Tibial nerve (tissue), 3 donors: ENCODE measurements around the gene HPGDS.
"Not testable (repeated sequence)": the region's sequence is repeated elsewhere in the genome, so short reads cannot be mapped to it uniquely, and the experiment has no call there.

Source experiments
- POLR2A ChIP-seq, 2 donors: fragments of 450-650 bp; IDR thresholded peaks; one replicate each; pipeline ENCODE4 v1.6.1; 2017; ENCODE audit warnings: antibody characterized with exemption in 2 of 2, mild to moderate bottlenecking in 2 of 2, moderate library complexity in 2 of 2
- TF ChIP-seq, protein P1 (sequence below), 5 experiments: fragments of 200-600 bp in 3 of 5; fragments of 450-650 bp in 2 of 5; sonication (generic) in 3 of 5; IDR thresholded peaks; one replicate each; pipeline ENCODE4 v1.5.1; 2016 to 2019; ENCODE audit warnings: antibody characterized with exemption in 5 of 5, mild to moderate bottlenecking in 3 of 5, moderate library complexity in 2 of 5

DNA sequence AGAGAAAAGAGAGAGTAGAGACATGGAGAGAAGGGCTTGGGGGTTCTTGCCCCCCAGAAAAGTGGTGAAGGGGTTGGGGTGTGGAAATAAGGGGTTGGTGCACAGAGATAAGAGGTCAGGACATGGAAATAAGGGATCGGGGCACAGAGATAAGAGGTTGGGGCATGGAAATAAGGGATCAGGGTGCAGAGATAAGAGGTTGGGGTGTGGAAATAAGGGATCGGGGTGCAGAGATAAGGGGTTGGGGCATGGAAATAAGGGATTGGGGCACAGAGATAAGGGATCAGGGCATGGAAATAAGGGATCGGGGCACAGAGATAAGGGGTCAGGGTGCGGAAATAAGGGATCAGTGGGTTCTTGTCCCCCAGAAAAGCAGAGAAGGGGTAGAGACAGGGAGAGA, 45.3 kb upstream of the HPGDS start:
- TF ChIP-seq, protein P1, sequence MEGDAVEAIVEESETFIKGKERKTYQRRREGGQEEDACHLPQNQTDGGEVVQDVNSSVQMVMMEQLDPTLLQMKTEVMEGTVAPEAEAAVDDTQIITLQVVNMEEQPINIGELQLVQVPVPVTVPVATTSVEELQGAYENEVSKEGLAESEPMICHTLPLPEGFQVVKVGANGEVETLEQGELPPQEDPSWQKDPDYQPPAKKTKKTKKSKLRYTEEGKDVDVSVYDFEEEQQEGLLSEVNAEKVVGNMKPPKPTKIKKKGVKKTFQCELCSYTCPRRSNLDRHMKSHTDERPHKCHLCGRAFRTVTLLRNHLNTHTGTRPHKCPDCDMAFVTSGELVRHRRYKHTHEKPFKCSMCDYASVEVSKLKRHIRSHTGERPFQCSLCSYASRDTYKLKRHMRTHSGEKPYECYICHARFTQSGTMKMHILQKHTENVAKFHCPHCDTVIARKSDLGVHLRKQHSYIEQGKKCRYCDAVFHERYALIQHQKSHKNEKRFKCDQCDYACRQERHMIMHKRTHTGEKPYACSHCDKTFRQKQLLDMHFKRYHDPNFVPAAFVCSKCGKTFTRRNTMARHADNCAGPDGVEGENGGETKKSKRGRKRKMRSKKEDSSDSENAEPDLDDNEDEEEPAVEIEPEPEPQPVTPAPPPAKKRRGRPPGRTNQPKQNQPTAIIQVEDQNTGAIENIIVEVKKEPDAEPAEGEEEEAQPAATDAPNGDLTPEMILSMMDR (IDR thresholded peaks at IDR 0.05), result not testable (repeated sequence)
- not testable (repeated sequence) for TF ChIP-seq POLR2A (IDR thresholded peaks at IDR 0.05)
